HL-60/S4 treated with phorbol 12-myristate 13-acetate at 8.2 ng/mL for 4 days and 3 days (cell line): ENCODE measurements around the gene PPP1R1C.

Source experiments
- in situ Hi-C: fragments of 300-500 bp; cut with MboI; formaldehyde crosslinking; loops from 2 replicates; pipeline ENCODE4 v1.15.0; 2022; ENCODE audit warnings: low sequenced_read_pairs

The PPP1R1C gene

DNA sequence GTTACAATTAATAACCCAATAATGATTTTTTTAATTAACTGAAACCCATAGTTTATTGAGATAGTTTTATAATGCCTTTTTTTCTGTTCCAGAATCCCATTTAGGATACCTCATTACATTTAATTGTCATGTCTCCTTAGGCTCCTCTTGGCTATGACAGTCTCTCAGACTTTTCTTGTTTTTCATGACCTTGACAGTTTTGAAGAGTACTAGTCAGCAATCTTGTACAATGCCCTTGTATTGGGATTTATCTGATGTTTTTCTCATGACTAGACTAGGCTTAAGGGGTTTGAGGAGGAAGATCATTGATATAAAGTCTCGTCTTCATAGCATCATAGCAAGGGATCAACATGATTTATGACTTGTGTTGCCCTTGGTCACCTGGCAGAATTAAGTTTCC is 72.4 kb downstream of the PPP1R1C start:
- in situ Hi-C loops, result no loop called here

DNA sequence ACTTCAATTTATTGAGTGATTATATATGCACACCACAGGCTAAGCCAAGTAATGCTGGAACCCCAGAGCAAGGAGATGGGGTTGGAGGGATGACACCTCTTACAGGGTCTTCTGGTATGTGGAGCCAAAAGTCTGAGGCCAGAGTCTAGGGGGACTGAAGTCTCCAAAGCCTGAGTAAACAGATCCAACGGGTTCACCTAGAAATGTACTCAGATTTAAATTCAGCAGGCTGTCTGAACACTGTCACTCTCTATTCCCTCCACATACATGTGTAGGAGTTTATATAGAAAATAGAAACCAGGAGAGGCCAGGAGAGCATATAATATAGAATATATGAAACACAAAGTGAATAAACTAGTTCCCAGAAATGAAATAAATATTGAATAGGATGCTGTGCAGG is 76.1 kb downstream of the PPP1R1C start:
- in situ Hi-C loops, result no loop called here

DNA sequence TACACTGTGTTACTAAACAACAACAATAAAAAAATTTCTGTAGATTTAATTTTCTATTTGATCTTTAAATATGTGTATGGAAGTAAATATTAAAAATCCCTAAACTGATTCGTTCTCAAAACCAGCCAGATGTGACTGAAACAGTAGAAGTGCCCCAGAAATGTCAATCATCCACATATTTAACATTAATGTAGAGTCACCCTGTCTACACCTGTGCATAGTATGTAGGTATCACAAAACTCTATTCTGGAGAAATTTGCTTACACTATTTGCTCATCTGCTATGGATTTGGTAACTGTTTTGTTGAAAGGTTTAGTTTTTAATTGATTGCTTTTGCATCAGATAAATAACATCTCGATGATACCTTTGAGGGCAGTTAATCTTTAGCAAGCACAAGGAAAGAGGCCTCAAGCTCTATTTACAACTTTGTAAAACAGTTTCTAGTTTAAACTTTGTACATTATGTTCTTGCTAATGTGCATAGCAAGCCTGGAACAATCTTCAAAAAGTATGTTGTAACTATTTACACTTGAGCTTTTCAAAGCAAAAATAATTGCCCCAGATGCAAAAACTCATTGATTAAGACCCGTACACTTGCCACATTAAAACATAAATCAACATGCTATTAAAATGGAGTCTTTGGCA is 76.8 kb downstream of the PPP1R1C start:
- in situ Hi-C loops, result no loop called here

DNA sequence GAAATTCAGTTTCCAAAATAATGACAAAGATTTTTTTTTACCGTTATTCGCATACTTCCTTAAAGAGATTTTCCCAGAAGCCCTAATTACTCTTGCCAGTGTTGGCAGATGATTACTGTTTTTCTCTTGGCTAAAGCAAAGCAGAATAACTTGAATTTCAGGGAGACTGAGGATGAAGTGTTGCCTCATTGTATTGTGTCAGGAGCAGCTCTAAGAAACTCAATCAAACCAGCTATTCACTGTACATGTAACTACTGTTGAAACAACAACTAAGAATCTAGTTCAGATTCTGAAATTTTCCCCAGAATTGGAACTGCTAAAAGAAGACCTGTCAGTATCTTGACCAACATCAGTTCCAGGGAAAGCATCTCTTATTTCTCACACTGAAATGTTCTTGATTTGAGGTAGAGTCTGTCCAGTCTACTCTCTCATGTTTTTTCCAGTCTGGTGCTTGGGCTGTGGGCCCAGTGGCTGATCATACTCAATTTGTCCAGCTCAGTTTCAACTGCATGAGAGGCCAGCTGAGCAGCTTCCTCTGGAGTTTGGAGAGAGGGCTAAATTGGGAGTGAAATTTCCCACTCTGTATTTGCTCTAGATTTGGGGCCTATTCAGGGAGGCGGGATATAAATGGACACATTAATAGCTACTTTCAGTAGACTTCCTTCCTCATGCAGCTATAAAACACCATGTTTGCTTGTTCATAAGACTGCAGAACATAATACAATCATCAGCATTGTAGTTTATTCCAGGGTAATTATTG is 78.5 kb downstream of the PPP1R1C start:
- in situ Hi-C loops, result no loop called here

GRCh38 chr2:182066400-182067087 is 80.9 kb downstream of the PPP1R1C start:
- in situ Hi-C loops, result no loop called here

DNA sequence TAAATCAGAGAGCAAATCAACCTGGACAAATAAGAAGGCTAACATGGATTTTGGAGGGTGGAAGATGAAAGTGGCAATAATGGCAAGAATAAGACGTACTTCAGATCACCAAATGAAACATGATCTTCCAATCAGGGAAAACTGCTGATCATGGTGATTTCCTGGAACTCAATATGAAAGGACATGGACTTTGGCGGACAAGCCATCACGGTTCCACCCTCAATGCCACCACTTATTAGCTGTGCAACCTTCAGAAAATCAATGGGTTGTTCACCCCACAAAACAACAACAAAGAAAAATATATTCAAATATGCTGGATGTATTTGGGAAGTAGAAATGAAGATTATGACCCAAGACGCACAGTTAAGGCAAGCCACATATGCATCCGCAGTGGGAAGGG is 81.7 kb downstream of the PPP1R1C start:
- in situ Hi-C loops, result no loop called here

GRCh38 chr2:182068811-182069210 is 83.2 kb downstream of the PPP1R1C start:
- in situ Hi-C loops, result no loop called here

- in situ Hi-C loops, result no loop called here
Measured at GRCh38 chr2:182069416-182069815, 83.8 kb downstream of the PPP1R1C start.

GRCh38 chr2:182069908-182070307 is 84.3 kb downstream of the PPP1R1C start:
- in situ Hi-C loops, result no loop called here

DNA sequence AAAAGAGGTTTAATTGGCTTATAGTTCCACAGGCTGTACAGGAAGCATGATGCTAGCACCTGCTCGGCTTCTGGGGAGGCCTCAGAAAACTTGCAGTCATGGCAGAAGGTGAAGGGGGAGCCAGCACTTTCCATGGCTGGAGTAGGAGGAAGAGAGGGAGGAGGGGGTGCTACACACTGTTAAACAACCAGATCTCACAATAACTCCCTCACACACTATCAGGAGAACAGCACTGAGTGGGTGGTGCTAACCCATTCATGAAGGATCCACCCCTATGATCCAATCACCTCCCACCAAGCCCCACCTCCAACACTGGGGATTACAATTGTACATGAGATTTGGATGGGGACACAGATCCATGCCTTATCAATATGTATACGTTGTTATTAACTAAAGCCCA is 85.1 kb downstream of the PPP1R1C start:
- in situ Hi-C loops, result no loop called here

GRCh38 chr2:182072861-182073260 is 87.2 kb downstream of the PPP1R1C start:
- in situ Hi-C loops, result no loop called here

GRCh38 chr2:182073613-182074012 is 88.0 kb downstream of the PPP1R1C start:
- in situ Hi-C loops, result no loop called here

- in situ Hi-C loops, result no loop called here
Measured at GRCh38 chr2:182077023-182077422, 91.4 kb downstream of the PPP1R1C start.

GRCh38 chr2:182077448-182078142 is 91.9 kb downstream of the PPP1R1C start:
- in situ Hi-C loops, result no loop called here

DNA sequence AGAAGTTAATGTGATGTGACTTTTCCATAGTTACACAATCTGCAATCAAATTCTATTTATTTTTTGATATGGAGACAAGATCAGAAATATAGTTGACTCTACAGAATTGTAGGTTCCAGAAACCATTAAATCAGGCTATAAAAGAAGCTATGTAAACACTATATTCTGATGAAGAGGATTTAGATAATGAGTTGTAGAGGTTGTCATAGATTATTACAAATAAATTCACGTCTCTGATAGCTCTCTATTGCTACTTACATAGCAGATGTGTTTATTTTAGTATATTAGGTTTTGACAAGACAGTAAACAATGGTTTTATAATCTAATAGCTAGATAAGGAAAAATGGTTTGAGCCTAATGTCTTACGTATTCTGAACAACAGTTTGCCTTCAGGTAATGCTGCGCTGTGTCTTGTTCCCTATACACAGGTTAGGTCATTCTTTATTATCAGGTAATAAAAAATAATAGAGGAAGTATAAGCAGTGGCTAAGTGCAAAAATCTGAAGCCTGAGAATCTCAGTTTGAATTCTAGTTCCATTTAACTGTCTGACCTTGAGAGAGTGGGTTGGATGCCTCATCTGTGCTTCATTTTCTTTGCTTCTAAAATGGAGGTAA is 93.4 kb downstream of the PPP1R1C start:
- in situ Hi-C loops, result no loop called here

DNA sequence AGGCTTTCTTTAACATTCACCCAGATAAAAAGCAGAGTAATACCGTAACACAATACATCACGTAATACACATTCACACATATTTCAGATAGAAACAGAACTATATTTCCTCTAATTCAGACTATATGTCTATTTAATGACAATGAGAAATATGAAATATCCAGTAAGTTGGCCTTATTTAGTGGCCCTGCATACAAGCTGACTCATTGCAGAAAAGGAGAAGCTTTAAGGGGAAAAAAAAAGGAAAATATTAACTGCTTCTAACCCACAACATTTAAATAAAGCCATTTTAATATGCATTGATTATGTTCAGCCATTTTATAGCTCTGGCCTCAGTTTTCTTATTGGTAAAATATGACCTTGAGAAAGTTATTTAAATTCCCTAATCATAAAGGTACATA is 94.8 kb downstream of the PPP1R1C start:
- in situ Hi-C loops, result no loop called here

DNA sequence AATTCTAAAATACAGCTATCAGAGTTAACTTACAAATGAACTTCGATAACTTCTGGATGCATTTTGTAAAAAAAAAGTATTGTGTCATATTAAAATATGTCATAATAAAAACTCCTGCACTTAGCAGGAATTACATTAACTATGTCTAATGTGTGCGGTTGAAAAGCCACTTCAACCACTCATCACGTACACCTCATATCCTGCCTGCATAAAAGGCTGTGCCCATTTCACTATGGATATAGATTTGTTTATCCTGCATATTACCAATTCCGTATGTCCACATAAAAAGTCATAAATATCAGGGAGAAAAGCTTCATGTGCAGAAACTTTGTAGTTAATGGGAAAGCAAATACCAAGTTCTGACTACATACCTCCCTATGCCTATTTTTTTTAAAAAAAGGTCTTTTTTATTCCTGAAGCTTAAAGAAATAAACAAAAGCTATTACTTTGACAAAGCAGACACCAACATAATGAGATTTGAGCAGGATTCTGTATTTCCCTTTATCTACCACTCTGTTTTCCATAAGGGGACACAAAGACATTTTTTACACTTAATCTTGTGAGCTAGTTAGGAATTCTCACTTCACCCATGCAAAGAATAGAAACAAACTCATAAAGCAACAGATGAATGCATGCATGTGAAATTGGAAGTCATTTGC is 96.1 kb downstream of the PPP1R1C start:
- in situ Hi-C loops, result no loop called here

- in situ Hi-C loops, result no loop called here
Measured at GRCh38 chr2:182088681-182089320, 103.1 kb downstream of the PPP1R1C start.

- in situ Hi-C loops, result no loop called here
Measured at GRCh38 chr2:182090486-182090885, 104.8 kb downstream of the PPP1R1C start.

DNA sequence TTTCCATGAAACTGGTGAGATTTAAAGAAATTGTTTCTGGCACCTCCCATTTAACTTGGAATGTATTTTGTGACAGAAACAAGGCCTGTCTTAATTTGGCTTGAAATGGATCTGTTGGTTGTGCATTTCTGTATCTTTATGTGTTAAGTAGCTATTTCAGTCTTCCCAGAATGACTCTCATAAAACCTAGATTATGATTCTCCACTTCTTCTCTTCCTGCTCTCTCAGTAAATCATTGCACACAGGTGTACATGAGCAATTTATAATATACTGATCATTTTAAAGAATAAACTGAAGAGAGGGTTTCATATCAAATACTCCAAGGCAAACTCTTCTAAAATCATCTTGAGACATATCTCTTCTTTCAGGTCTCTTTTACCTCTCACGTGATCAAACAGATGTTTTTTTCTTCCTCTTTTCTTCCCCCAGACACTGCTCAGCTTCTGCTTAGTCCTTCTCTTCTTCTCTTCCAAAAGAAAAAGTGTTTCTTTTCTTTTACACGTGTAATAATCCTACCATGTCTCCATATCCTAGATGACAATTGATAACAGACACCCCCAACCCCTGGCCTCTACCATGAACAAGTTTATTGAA is 112.0 kb downstream of the PPP1R1C start:
- in situ Hi-C loops, result no loop called here
